Colonic mucosa (tissue), 4 donors: ENCODE measurements around the gene IMMP2L. TPM values are rescaled to one million over a fixed set of nuclear protein-coding genes. Genes with fewer than 3 reads are reported as not detected.

Experiments
- DNase-seq: peaks from one replicate; pipeline ENCODE4 v3.0.0-alpha.2; 2020
- H3K27ac ChIP-seq: fragments of 200-600 bp; one replicate; pipeline ENCODE4 v1.8.0; 2021
- H3K27me3 ChIP-seq: fragments of 200-600 bp; one replicate; pipeline ENCODE4 v1.8.0; 2021
- H3K36me3 ChIP-seq: fragments of 200-600 bp; one replicate; pipeline ENCODE4 v1.8.0; 2021
- H3K4me1 ChIP-seq: fragments of 200-600 bp; one replicate; pipeline ENCODE4 v1.8.0; 2021; ENCODE audit warnings: mild to moderate bottlenecking
- H3K4me3 ChIP-seq: fragments of 200-600 bp; one replicate; pipeline ENCODE4 v1.8.0; 2021
- H3K9ac ChIP-seq, 2 donors: one replicate each; pipeline ENCODE4 v1.7.0; 2013; ENCODE audit warnings: control low read depth in 2 of 2, low read depth in 2 of 2, low read length in 2 of 2
- H3K9me3 ChIP-seq: fragments of 200-600 bp; one replicate; pipeline ENCODE4 v1.8.0; 2021
- CTCF ChIP-seq: fragments of 200-600 bp; IDR thresholded peaks from one replicate; pipeline ENCODE4 v1.8.0; 2022; ENCODE audit warnings: antibody characterized with exemption, mild to moderate bottlenecking
- intact Hi-C: fragments of 100-400 bp; cut with DNase I; formaldehyde crosslinking; loops from one replicate; pipeline ENCODE4 v1.14.1; 2022
- total RNA-seq, 2 donors: library from RNA; stranded (reverse); fragmentation: NEBNext Ultra II Directional in 1 of 2; extraction: Animal tissue kit (Norgen Biotek cat#: 25700) in 1 of 2; gene quantifications; one replicate each; pipeline ENCODE4 v1.2.1, GENCODE V29; 2021
- donor health status: healthy.
- donor health status: DM: no; HTN: no; CAD: no.
- donor health status: DM: no; HTN: no; CAD: no.

The IMMP2L gene
- total RNA-seq, 2 donors from 2014 or later, result 13.4 to 15.4 TPM

- DNase-seq, result no peak
- Histone ChIP-seq H3K9ac (no peak overlapping the region), H3K36me3 (no peaks in the 10 kb centered on the region), H3K27me3 (no peaks in the 10 kb centered on the region), H3K4me3 (no peak overlapping the region), H3K27ac (no peak overlapping the region), H3K4me1 (no peaks in the 10 kb centered on the region), H3K9me3 (no peaks in the 10 kb centered on the region)
- intact Hi-C loops, result no loop called here
- TF ChIP-seq CTCF, result no peak
Observed at GRCh38 chr7:110944966-110945644, 617.2 kb downstream of the IMMP2L start.

DNA sequence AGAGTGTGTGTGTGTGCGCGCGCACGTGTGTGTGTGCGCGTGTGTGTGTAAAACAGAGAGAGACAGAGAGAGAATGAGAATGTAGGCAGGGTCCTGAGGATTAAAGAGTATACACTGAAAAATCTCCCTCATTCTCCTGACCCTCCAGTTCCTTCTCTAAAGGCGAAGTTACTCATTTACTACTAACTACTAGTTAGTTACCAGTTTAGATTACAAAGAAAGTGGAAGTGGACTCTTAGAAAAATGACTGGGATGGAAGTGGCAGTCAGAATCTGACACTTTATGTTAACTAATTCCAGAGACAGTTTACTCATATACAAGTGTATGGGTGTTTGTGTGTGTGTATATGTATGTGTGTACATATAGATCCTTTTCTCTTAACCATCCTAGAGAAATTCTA lies 617.8 kb downstream of the IMMP2L start:
- no peak overlapping the region for H3K9ac ChIP-seq
- intact Hi-C loops, result no loop called here
- H3K36me3 ChIP-seq, result no peaks in the 10 kb centered on the region
- no peak overlapping the region for H3K4me3 ChIP-seq
- TF ChIP-seq CTCF, result no peak
- H3K27me3 ChIP-seq, result no peaks in the 10 kb centered on the region
- H3K4me1 ChIP-seq, result no peaks in the 10 kb centered on the region
- no peak for DNase-seq
- H3K27ac ChIP-seq, result no peak overlapping the region
- H3K9me3 ChIP-seq, result no peaks in the 10 kb centered on the region

DNA sequence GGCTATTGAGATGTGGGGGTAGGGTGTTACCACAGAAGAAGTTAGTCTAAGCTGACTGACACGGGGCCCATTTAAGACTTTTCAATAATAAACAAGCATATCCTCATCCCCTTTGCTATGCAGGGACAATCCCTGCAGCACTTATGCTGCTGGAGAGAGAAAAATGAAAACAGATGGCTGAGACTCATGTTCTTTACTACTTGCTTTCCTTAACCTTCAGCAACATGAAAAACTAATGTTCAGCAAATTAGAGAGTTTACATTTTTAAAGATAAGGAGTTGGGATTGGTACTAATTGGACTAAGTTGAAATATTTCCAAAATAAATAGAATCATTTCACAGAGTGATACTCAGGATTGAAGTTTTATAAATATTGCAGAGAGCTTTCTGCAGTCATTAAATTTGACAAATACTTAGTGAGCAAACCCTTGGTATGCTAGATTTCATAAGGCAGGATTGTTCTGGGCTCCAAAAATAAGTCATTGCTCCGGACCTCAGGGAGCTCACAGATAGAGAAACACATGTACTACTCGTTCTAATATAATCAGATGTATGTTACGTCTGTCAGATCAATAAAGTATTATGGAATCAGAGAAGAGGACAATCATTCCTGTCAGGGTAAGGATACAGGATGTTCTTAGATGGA lies 618.5 kb downstream of the IMMP2L start:
- no peak overlapping the region for H3K4me3 ChIP-seq
- H3K4me1 ChIP-seq, result no peaks in the 10 kb centered on the region
- no peak overlapping the region for H3K9ac ChIP-seq
- no peaks in the 10 kb centered on the region for H3K9me3 ChIP-seq
- no peaks in the 10 kb centered on the region for H3K36me3 ChIP-seq
- no peak overlapping the region for H3K27ac ChIP-seq
- no peak for TF ChIP-seq CTCF
- H3K27me3 ChIP-seq, result no peaks in the 10 kb centered on the region
- no peak for DNase-seq
- intact Hi-C loops, result no loop called here

GRCh38 chr7:110941385-110941784 lies 620.9 kb downstream of the IMMP2L start:
- no peak for TF ChIP-seq CTCF
- Histone ChIP-seq H3K27ac (no peak overlapping the region), H3K36me3 (no peaks in the 10 kb centered on the region), H3K27me3 (no peaks in the 10 kb centered on the region), H3K4me3 (no peak overlapping the region), H3K4me1 (no peaks in the 10 kb centered on the region), H3K9me3 (no peaks in the 10 kb centered on the region), H3K9ac (no peak overlapping the region)
- intact Hi-C loops, result no loop called here
- no peak for DNase-seq

DNA sequence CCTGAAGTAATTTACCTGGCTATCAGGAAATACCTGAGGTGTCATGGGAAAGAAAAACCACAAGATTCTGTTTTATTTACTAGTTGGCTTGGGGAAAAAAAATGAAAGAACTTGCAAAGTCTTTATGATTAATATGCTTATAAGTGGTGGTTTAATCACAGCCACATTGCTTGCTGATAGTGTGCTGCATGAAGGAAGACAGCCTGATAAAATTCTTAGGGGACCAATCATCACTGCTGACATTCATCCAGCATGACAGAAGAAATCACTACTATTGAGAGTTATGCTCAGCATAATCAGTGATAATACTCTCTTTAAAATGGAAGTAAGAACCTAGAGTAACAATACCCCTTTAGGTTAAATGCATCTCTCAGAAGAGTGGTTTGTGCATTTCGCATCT lies 621.5 kb downstream of the IMMP2L start:
- no peaks in the 10 kb centered on the region for H3K27me3 ChIP-seq
- intact Hi-C loops, result no loop called here
- TF ChIP-seq CTCF, result no peak

More for the DNA sequence above, 621.5 kb downstream of the IMMP2L start:
- no peaks in the 10 kb centered on the region for H3K36me3 ChIP-seq
- H3K4me1 ChIP-seq, result no peaks in the 10 kb centered on the region
- DNase-seq, result no peak
- H3K4me3 ChIP-seq, result no peak overlapping the region
- no peak overlapping the region for H3K27ac ChIP-seq
- no peaks in the 10 kb centered on the region for H3K9me3 ChIP-seq
- no peak overlapping the region for H3K9ac ChIP-seq
